ENCODE data around the gene GABRA5. TPM values are rescaled to one million over a fixed set of nuclear protein-coding genes. Genes with fewer than 3 reads are reported as not detected.
A peak's percentile ranks its signal among the peaks of the same experiment; 100 is the strongest.
"Not testable (repeated sequence)": the region's sequence is repeated elsewhere in the genome, so short reads cannot be mapped to it uniquely, and the experiment has no call there.

Gene GABRA5
- total RNA-seq, 1 donor from 2014 or later, result not detected

- no peak for TF ChIP-seq CTCF (IDR thresholded peaks at IDR 0.05; ENCODE audit: insufficient read depth, low read length, severe bottlenecking)
Measured at GRCh38 chr15:26892182-26892518, 25.3 kb downstream of the GABRA5 start.

GRCh38 chr15:26892678-26893077 lies 25.8 kb downstream of the GABRA5 start:
- H3K27me3 ChIP-seq (ENCODE audit: control insufficient read depth, insufficient read depth, low read length), result no peaks in the 10 kb centered on the region
- no peak overlapping the region for H3K4me3 ChIP-seq (ENCODE audit: low read depth, low read length)
- FAIRE-seq (no peak), DNase-seq (ENCODE audit: low read depth) (no peak)
- no peaks in the 10 kb centered on the region for H3K36me3 ChIP-seq (ENCODE audit: control insufficient read depth, insufficient read depth, low read length)
- no peak for TF ChIP-seq CTCF (IDR thresholded peaks at IDR 0.05; ENCODE audit: insufficient read depth, low read length, severe bottlenecking)

More at GRCh38 chr15:26892182-26892518, 25.3 kb downstream of the GABRA5 start:
- Histone ChIP-seq H3K36me3 (ENCODE audit: control insufficient read depth, insufficient read depth, low read length) (no peaks in the 10 kb centered on the region), H3K27me3 (ENCODE audit: control insufficient read depth, insufficient read depth, low read length) (no peaks in the 10 kb centered on the region), H3K4me3 (ENCODE audit: low read depth, low read length) (no peak overlapping the region)
- DNase-seq (ENCODE audit: low read depth) (no peak), FAIRE-seq (no peak)

GRCh38 chr15:26893351-26894065 lies 26.6 kb downstream of the GABRA5 start:
- FAIRE-seq, result peak; percentile 94
- Histone ChIP-seq H3K4me3 (ENCODE audit: low read depth, low read length) (no peak overlapping the region), H3K36me3 (ENCODE audit: control insufficient read depth, insufficient read depth, low read length) (no peaks in the 10 kb centered on the region), H3K27me3 (ENCODE audit: control insufficient read depth, insufficient read depth, low read length) (no peaks in the 10 kb centered on the region)
- DNase-seq (ENCODE audit: low read depth), result no peak
- no peak for TF ChIP-seq CTCF (IDR thresholded peaks at IDR 0.05; ENCODE audit: insufficient read depth, low read length, severe bottlenecking)

- TF ChIP-seq CTCF (IDR thresholded peaks at IDR 0.05; ENCODE audit: insufficient read depth, low read length, severe bottlenecking), result no peak
- no peaks in the 10 kb centered on the region for H3K36me3 ChIP-seq (ENCODE audit: control insufficient read depth, insufficient read depth, low read length)
- no peak overlapping the region for H3K4me3 ChIP-seq (ENCODE audit: low read depth, low read length)
- FAIRE-seq, result no peak
- no peak for DNase-seq (ENCODE audit: low read depth)
- H3K27me3 ChIP-seq (ENCODE audit: control insufficient read depth, insufficient read depth, low read length), result no peaks in the 10 kb centered on the region
Measured at GRCh38 chr15:26894181-26894580, 27.3 kb downstream of the GABRA5 start.

- not testable (repeated sequence) for FAIRE-seq; H3K27me3 ChIP-seq (ENCODE audit: control insufficient read depth, insufficient read depth, low read length); H3K4me3 ChIP-seq (ENCODE audit: low read depth, low read length); H3K36me3 ChIP-seq (ENCODE audit: control insufficient read depth, insufficient read depth, low read length); DNase-seq (ENCODE audit: low read depth)
Measured at GRCh38 chr15:26895346-26895745, 28.5 kb downstream of the GABRA5 start.

- no peak for FAIRE-seq
- H3K4me3 ChIP-seq (ENCODE audit: low read depth, low read length), result no peak overlapping the region
- H3K27me3 ChIP-seq (ENCODE audit: control insufficient read depth, insufficient read depth, low read length), result no peaks in the 10 kb centered on the region
Measured at GRCh38 chr15:26899658-26900057, 32.8 kb downstream of the GABRA5 start.

More at GRCh38 chr15:26899658-26900057, 32.8 kb downstream of the GABRA5 start:
- DNase-seq (ENCODE audit: low read depth), result no peak
- TF ChIP-seq CTCF (IDR thresholded peaks at IDR 0.05; ENCODE audit: insufficient read depth, low read length, severe bottlenecking), result no peak
- H3K36me3 ChIP-seq (ENCODE audit: control insufficient read depth, insufficient read depth, low read length), result no peaks in the 10 kb centered on the region

Measured in bronchial epithelial cell (primary cell).